Endothelial cell of umbilical vein (primary cell): Measurements from ENCODE around the gene FAM120A. TPM values are rescaled to one million over a fixed set of nuclear protein-coding genes. Genes with fewer than 3 reads are reported as not detected.

ENCODE experiments used
- BruUV-seq: library from RNA; stranded (reverse); fragments of 400-500 nt; replicated peaks from 2 replicates; lab custom pipeline; 2021; lab: Mats Ljungman, UMichigan
- CTCF ChIA-PET: fragments of 300-600, 350-600 bp; sonication (Branson Sonifier 250); formaldehyde crosslinking; loops from one replicate; lab custom pipeline; 2021; ENCODE audit warnings: antibody characterized with exemption, inconsistent platforms; lab: Charles Lee
- POLR2A ChIA-PET: fragments of 300-600, 350-600 bp; sonication (Branson Sonifier 250); formaldehyde crosslinking; loops from one replicate; lab custom pipeline; 2021; ENCODE audit warnings: antibody characterized with exemption, inconsistent platforms; lab: Charles Lee
- DNase-seq: peaks from one replicate; pipeline ENCODE4 v3.0.0-alpha.2; 2011; ENCODE audit warnings: low read depth, low spot score
- FAIRE-seq: peaks from 2 replicates; lab custom pipeline; 2011; peaks lifted over from hg19 to GRCh38; lab: Jason Lieb, UNC
- H2AFZ ChIP-seq: 2 replicates; pipeline ENCODE4 v1.6.0; 2012; ENCODE audit warnings: low read depth, low read length, control low read depth, inconsistent platforms
- H3K27ac ChIP-seq: 2 replicates; pipeline ENCODE4 v1.5.1; 2011; ENCODE audit warnings: low read depth, mild to moderate bottlenecking, control low read depth, low read length, moderate library complexity; ENCODE audit not compliant: insufficient read depth
- H3K27me3 ChIP-seq, 2 experiments: 2 replicates each; pipeline versions ENCODE4 v1.6.0 to v1.6.1; 2011; ENCODE audit warnings: low read length in 2 of 2, mixed read lengths in 1 of 2; ENCODE audit not compliant: control insufficient read depth in 2 of 2, insufficient read depth in 2 of 2
- H3K36me3 ChIP-seq, 2 experiments: 2 replicates in 1 of 2; 3 replicates in 1 of 2; pipeline ENCODE4 v1.5.1; 2011; ENCODE audit warnings: low read length in 2 of 2, mild to moderate bottlenecking in 1 of 2, moderate library complexity in 1 of 2; ENCODE audit not compliant: control insufficient read depth in 2 of 2, insufficient read depth in 2 of 2; ENCODE audit errors: extremely low read depth in 1 of 2
- H3K4me1 ChIP-seq: 3 replicates; pipeline ENCODE4 v1.5.1; 2011; ENCODE audit warnings: mild to moderate bottlenecking, low read length; ENCODE audit not compliant: control insufficient read depth, insufficient read depth; ENCODE audit errors: extremely low read depth
- H3K4me2 ChIP-seq: 2 replicates; pipeline ENCODE4 v1.6.1; 2011; ENCODE audit warnings: low read length, control low read depth, mixed read lengths; ENCODE audit not compliant: insufficient read depth
- H3K4me3 ChIP-seq, 3 experiments: fragments of 200-600 bp in 1 of 3; sonication (generic), shearing (Covaris generic) in 1 of 3; replicated peaks in 1 of 3; 2 replicates each; pipeline ENCODE4 v1.5.1; 2011 to 2016; ENCODE audit warnings: control low read depth in 3 of 3, low read length in 3 of 3, mild to moderate bottlenecking in 2 of 3, inconsistent platforms in 1 of 3, low read depth in 1 of 3, moderate library complexity in 1 of 3; ENCODE audit not compliant: insufficient read depth in 1 of 3
- H3K79me2 ChIP-seq: 2 replicates; pipeline ENCODE4 v1.6.0; 2012; ENCODE audit warnings: low read length, inconsistent platforms; ENCODE audit not compliant: control insufficient read depth, insufficient read depth
- H3K9ac ChIP-seq: replicated peaks from 2 replicates; pipeline ENCODE3; 2011; ENCODE audit warnings: low read length, control low read depth; ENCODE audit not compliant: insufficient read depth; ENCODE audit errors: extremely low read depth
- H3K9me1 ChIP-seq: replicated peaks from 3 replicates; pipeline ENCODE4 v1.6.0; 2011; ENCODE audit warnings: mild to moderate bottlenecking, low read length; ENCODE audit not compliant: control insufficient read depth, insufficient read depth; ENCODE audit errors: extremely low read depth
- H3K9me3 ChIP-seq: replicated peaks from 2 replicates; pipeline ENCODE4 v1.5.1; 2012; ENCODE audit warnings: low read length, inconsistent platforms; ENCODE audit not compliant: control insufficient read depth, insufficient read depth
- H4K20me1 ChIP-seq: replicated peaks from 2 replicates; pipeline ENCODE3; 2011; ENCODE audit warnings: mild to moderate bottlenecking, low read length; ENCODE audit not compliant: control insufficient read depth, insufficient read depth; ENCODE audit errors: extremely low read depth
- CTCF ChIP-seq, 2 donors: IDR thresholded peaks; 1 replicate in 1 of 2; 2 replicates in 1 of 2; pipeline ENCODE4 v1.5.1; 2011; ENCODE audit warnings: low read length in 2 of 2, mild to moderate bottlenecking in 2 of 2, moderate library complexity in 2 of 2, control low read depth in 1 of 2, inconsistent platforms in 1 of 2, low read depth in 1 of 2; ENCODE audit not compliant: insufficient read depth in 1 of 2; ENCODE audit errors: extremely low read depth in 1 of 2
- GATA2 ChIP-seq: IDR thresholded peaks from 2 replicates; pipeline ENCODE4 v1.7.0; 2011; ENCODE audit warnings: low read depth, mild to moderate bottlenecking, moderate library complexity, mixed read lengths, low read length; ENCODE audit not compliant: insufficient read length, insufficient read depth
- MAX ChIP-seq: IDR thresholded peaks from 2 replicates; pipeline ENCODE4 v1.6.1; 2011; ENCODE audit not compliant: insufficient read depth, insufficient read length
- POLR2AphosphoS5 ChIP-seq: IDR thresholded peaks from 2 replicates; pipeline ENCODE4 v1.6.1; 2012; ENCODE audit warnings: low read depth, mild to moderate bottlenecking, control low read depth, low read length, moderate library complexity; ENCODE audit not compliant: insufficient read depth
- dilution Hi-C: fragments of 300-500 bp; cut with MboI; formaldehyde crosslinking; loops from one replicate; pipeline ENCODE4 v1.15.0; 2019; ENCODE audit warnings: low sequenced_read_pairs; ENCODE audit not compliant: extremely low pct_ligation_motif_present
- intact Hi-C: fragments of 100-400 bp; cut with micrococcal nuclease; formaldehyde crosslinking; loops from one replicate; pipeline ENCODE4 v1.10.0; 2022
- polyA plus RNA-seq, 4 experiments: library from polyadenylated mRNA; depleted of rRNA in 3 of 4; stranded (reverse) in 3 of 4; unstranded in 1 of 4; fragments of >200 nt; gene quantifications; 2 replicates each; pipeline versions ENCODE4 v1.2.1 to v1.2.3, GENCODE V29; 2011 to 2012; ENCODE audit warnings: missing spikeins in 1 of 4
- total RNA-seq: library from RNA; stranded (reverse); gene quantifications from 2 replicates; pipeline ENCODE4 v1.2.3, GENCODE V29; 2021

FAM120A gene
- total and polyA plus RNA-seq, 2 donors (not counting 3 experiments of a cell fraction or from before 2014, with no cell fraction given), result 66.8 to 126 TPM

GRCh38 chr9:93415176-93415690, 36.3 kb upstream of the FAM120A start:
- ChIA-PET CTCF (no interaction called here), POLR2A (no interaction called here)
- no peaks in the 10 kb centered on the region for H3K79me2 ChIP-seq
- no peak overlapping the region for H3K4me2 ChIP-seq
- no peak overlapping the region for H2AFZ ChIP-seq
- no peak overlapping the region for H3K4me3 ChIP-seq
- H3K27me3 ChIP-seq, result peaks cover 0 to 4% of the 10 kb centered on the region in 2 experiments
- H3K27ac ChIP-seq, result no peak overlapping the region
- no peak overlapping the region for H3K9ac ChIP-seq
- TF ChIP-seq GATA2 (no peak), POLR2AphosphoS5 (no peak), MAX (no peak), CTCF (IDR thresholded peaks at IDR 0.05; ENCODE audit: extremely low read depth in 1 of 2, insufficient read depth in 1 of 2, low read depth in 1 of 2, low read length in 2 of 2) (no peak)
- no peaks in the 10 kb centered on the region for H3K9me1 ChIP-seq
- FAIRE-seq (no peak), DNase-seq (no peak)
- no TSS peak for BruUV-seq
- no peaks in the 10 kb centered on the region for H3K4me1 ChIP-seq
- H3K9me3 ChIP-seq, result no peaks in the 10 kb centered on the region
- no peaks in the 10 kb centered on the region for H3K36me3 ChIP-seq
- H4K20me1 ChIP-seq, result no peaks in the 10 kb centered on the region
- dilution Hi-C loops (no loop called here), intact Hi-C loops (no loop called here)
